ENCODE data around the gene ALX1.

DNA sequence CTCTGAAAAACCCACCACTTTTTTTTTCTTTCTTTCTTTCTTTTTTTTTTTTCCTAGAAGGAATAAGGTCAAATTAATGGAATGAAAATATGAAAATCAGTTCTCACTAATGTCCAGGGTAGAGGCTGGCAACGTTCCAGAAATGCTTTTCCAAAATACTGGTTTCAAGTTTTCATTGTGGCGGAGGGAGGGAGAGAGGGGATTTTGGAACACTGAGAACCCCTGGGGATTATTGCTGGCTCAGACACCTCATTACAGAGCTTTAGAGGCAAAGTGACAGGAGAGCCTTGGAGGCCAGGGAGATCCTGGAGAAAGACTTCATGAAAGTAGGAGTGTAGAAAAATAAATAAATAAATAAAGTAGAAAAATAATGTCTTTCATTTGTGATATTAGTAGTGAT lies 45.4 kb downstream of the ALX1 start:
- no peak for TF ChIP-seq CTCF (IDR thresholded peaks at IDR 0.05)
- TF ChIP-seq POLR2A (IDR thresholded peaks at IDR 0.05): no peak
- TF ChIP-seq POLR2AphosphoS5 (IDR thresholded peaks at IDR 0.05): no peak

Measured in gastroesophageal sphincter (tissue), 3 donors.